ENCODE data around the gene UBA1. TPM values are rescaled to one million over a fixed set of nuclear protein-coding genes. Genes with fewer than 3 reads are reported as not detected.
A peak's percentile ranks its signal among the peaks of the same experiment; 100 is the strongest.

The UBA1 gene
- total RNA-seq, 1 donor from 2014 or later = 244 TPM

DNA sequence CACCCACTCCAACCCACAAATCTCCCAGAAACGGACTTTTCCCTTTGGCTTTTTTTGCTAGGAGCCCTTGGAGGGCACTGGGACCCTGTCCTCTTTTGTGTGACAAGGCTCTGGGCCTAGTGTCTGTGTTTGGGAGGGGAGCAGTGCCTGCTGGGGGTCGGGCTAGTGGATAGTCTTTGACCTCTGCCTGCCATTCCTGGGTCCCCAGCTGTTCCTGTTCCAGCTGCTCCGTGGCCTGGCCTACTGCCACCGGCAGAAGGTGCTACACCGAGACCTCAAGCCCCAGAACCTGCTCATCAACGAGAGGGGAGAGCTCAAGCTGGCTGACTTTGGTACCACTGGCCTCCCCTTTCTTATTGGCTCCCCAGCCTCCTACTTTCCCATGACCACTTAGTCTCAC, 32.4 kb downstream of the UBA1 start:
- Histone ChIP-seq H2AFZ (ENCODE audit: low read depth, low read length) (no peak overlapping the region), H3K79me2 (ENCODE audit: insufficient read depth, low read length) (peaks cover 20% of the 10 kb centered on the region), H3K27ac (ENCODE audit: low read depth, low read length) (no peak overlapping the region), H3K4me3 (ENCODE audit: insufficient read depth, low read depth, low read length) (no peak overlapping the region), H4K20me1 (ENCODE audit: insufficient read depth, low read length) (peaks cover 13% of the 10 kb centered on the region), H3K4me2 (ENCODE audit: low read length) (no peak overlapping the region), H3K4me1 (ENCODE audit: insufficient read depth, low read length) (no peaks in the 10 kb centered on the region), H3K27me3 (ENCODE audit: insufficient read depth, low read length) (no peaks in the 10 kb centered on the region), H3K9ac (ENCODE audit: low read length) (no peak overlapping the region), H3K9me3 (ENCODE audit: insufficient read depth, low read depth, low read length) (no peaks in the 10 kb centered on the region), H3K36me3 (ENCODE audit: insufficient read depth, low read length) (peaks cover 8% of the 10 kb centered on the region)
- no peak for FAIRE-seq
- DNase-seq (ENCODE audit: low read depth) = no peak
- no peak for TF ChIP-seq EZH2 (IDR thresholded peaks at IDR 0.05; ENCODE audit: insufficient read depth, low read length)
- TF ChIP-seq, protein P1, sequence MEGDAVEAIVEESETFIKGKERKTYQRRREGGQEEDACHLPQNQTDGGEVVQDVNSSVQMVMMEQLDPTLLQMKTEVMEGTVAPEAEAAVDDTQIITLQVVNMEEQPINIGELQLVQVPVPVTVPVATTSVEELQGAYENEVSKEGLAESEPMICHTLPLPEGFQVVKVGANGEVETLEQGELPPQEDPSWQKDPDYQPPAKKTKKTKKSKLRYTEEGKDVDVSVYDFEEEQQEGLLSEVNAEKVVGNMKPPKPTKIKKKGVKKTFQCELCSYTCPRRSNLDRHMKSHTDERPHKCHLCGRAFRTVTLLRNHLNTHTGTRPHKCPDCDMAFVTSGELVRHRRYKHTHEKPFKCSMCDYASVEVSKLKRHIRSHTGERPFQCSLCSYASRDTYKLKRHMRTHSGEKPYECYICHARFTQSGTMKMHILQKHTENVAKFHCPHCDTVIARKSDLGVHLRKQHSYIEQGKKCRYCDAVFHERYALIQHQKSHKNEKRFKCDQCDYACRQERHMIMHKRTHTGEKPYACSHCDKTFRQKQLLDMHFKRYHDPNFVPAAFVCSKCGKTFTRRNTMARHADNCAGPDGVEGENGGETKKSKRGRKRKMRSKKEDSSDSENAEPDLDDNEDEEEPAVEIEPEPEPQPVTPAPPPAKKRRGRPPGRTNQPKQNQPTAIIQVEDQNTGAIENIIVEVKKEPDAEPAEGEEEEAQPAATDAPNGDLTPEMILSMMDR (IDR thresholded peaks at IDR 0.05; ENCODE audit: insufficient read depth, low read depth, low read length) = no peak
- H3K9me3 Mint-ChIP-seq (ENCODE audit: unreplicated experiment) = peaks cover 1% of the 10 kb centered on the region
- peak overlapping the region; percentile 82 for H3K27ac Mint-ChIP-seq (ENCODE audit: unreplicated experiment)
- peaks cover under 1% of the 10 kb centered on the region for H3K4me1 Mint-ChIP-seq (ENCODE audit: low read depth, unreplicated experiment)
- no peaks in the 10 kb centered on the region for H3K27me3 Mint-ChIP-seq (ENCODE audit: low read depth, unreplicated experiment)
- H3K4me3 Mint-ChIP-seq (ENCODE audit: unreplicated experiment) = no peak overlapping the region
- no peaks in the 10 kb centered on the region for H3K36me3 Mint-ChIP-seq (ENCODE audit: low read depth, unreplicated experiment)

DNA sequence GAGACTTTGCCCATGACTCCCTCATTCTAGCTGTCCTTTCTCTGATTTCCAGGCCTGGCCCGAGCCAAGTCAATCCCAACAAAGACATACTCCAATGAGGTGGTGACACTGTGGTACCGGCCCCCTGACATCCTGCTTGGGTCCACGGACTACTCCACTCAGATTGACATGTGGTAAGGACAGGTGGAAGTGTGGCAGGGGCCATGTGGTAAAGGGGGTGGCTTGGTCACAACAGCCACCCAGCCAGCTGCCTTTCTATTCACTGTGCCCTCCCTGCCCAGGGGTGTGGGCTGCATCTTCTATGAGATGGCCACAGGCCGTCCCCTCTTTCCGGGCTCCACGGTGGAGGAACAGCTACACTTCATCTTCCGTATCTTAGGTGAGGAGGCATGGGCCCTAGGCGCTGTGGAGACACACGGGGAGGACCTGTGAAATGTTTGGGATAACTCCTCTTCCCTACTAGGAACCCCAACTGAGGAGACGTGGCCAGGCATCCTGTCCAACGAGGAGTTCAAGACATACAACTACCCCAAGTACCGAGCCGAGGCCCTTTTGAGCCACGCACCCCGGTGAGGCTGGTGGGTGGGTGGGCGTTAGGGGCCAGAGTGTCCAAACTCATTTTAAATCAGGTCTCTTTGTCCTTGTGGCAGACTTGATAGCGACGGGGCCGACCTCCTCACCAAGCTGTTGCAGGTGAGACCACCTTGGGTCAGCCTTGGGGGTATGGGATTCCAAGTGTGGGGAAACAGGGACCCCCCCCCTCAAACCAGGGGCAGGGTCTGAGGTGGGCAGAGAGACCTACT, 33.1 kb downstream of the UBA1 start:
- no peaks in the 10 kb centered on the region for H3K27me3 Mint-ChIP-seq (ENCODE audit: low read depth, unreplicated experiment)
- no peaks in the 10 kb centered on the region for H3K36me3 Mint-ChIP-seq (ENCODE audit: low read depth, unreplicated experiment)
- H3K27ac ChIP-seq (ENCODE audit: low read depth, low read length) = no peak overlapping the region

More for the DNA sequence above, 33.1 kb downstream of the UBA1 start:
- Mint-ChIP-seq H3K4me3 (ENCODE audit: unreplicated experiment) (no peak overlapping the region), H3K4me1 (ENCODE audit: low read depth, unreplicated experiment) (no peaks in the 10 kb centered on the region), H3K9me3 (ENCODE audit: unreplicated experiment) (peaks cover 1% of the 10 kb centered on the region), H3K27ac (ENCODE audit: unreplicated experiment) (peak overlapping the region; percentile 82)
- peaks cover 8% of the 10 kb centered on the region for H3K36me3 ChIP-seq (ENCODE audit: insufficient read depth, low read length)
- H3K27me3 ChIP-seq (ENCODE audit: insufficient read depth, low read length) = no peaks in the 10 kb centered on the region
- H2AFZ ChIP-seq (ENCODE audit: low read depth, low read length) = no peak overlapping the region
- H3K9me3 ChIP-seq (ENCODE audit: insufficient read depth, low read depth, low read length) = no peaks in the 10 kb centered on the region
- peaks cover 13% of the 10 kb centered on the region for H3K79me2 ChIP-seq (ENCODE audit: insufficient read depth, low read length)
- H4K20me1 ChIP-seq (ENCODE audit: insufficient read depth, low read length) = peaks cover 6% of the 10 kb centered on the region
- H3K9ac ChIP-seq (ENCODE audit: low read length) = no peak overlapping the region
- no peak for TF ChIP-seq EZH2 (IDR thresholded peaks at IDR 0.05; ENCODE audit: insufficient read depth, low read length)
- TF ChIP-seq, protein P1 (IDR thresholded peaks at IDR 0.05; ENCODE audit: insufficient read depth, low read depth, low read length) = no peak
- no peaks in the 10 kb centered on the region for H3K4me1 ChIP-seq (ENCODE audit: insufficient read depth, low read length)
- DNase-seq (ENCODE audit: low read depth) = no peak
- FAIRE-seq = no peak
- no peak overlapping the region for H3K4me2 ChIP-seq (ENCODE audit: low read length)
- H3K4me3 ChIP-seq (ENCODE audit: insufficient read depth, low read depth, low read length) = no peak overlapping the region
